Mucosa of descending colon (tissue), 3 donors: ENCODE data around the gene KRTAP23-1. TPM values are rescaled to one million over a fixed set of nuclear protein-coding genes. Genes with fewer than 3 reads are reported as not detected.

Experiments
- ATAC-seq: fragments of 200-7000 bp; cut with Tn5 transposase; one replicate; pipeline ENCODE4 v1.9.1; 2020; ENCODE audit warnings: mild to moderate bottlenecking, moderate library complexity
- DNase-seq, 3 donors: peaks; one replicate each; pipeline ENCODE4 v3.0.0-alpha.2; 2020
- H3K36me3 ChIP-seq: fragments of 200-600 bp; one replicate; pipeline ENCODE4 v1.8.0; 2021; ENCODE audit warnings: low read depth, mild to moderate bottlenecking
- H3K4me1 ChIP-seq: fragments of 200-600 bp; one replicate; pipeline ENCODE4 v1.8.0; 2021; ENCODE audit warnings: low read depth, mild to moderate bottlenecking
- H3K4me3 ChIP-seq: fragments of 200-600 bp; one replicate; pipeline ENCODE4 v1.8.0; 2021; ENCODE audit warnings: mild to moderate bottlenecking
- H3K9me3 ChIP-seq: fragments of 200-600 bp; one replicate; pipeline ENCODE4 v1.8.0; 2021; ENCODE audit warnings: mild to moderate bottlenecking
- intact Hi-C, 2 donors: fragments of 100-400 bp; cut with DNase I in 1 of 2; cut with micrococcal nuclease in 1 of 2; formaldehyde crosslinking; loops; one replicate each; pipeline versions ENCODE4 v1.11.0 to v1.11.1; 2022; cut with DNase I, micrococcal nuclease
- total RNA-seq, 3 donors: library from RNA; stranded (reverse); fragmentation: NEBNext Ultra II Directional in 2 of 3; extraction: Animal tissue kit (Norgen Biotek cat#: 25700) in 2 of 3; gene quantifications; one replicate each; pipeline versions ENCODE4 v1.2.1 to v1.2.4, GENCODE V29; 2021 to 2023
- TF ChIP-seq, protein P1 (sequence below): fragments of 200-600 bp; IDR thresholded peaks from one replicate; pipeline ENCODE4 v1.8.0; 2022; ENCODE audit warnings: antibody characterized with exemption, mild to moderate bottlenecking
- donor health status: DM: no; HTN: no; CAD: no; lungs with moderate emphysema.
- donor health status: DM: no; HTN: no; CAD: no.
- donor health status: DM: no; HTN: yes; CAD: no.

KRTAP23-1 gene
- total RNA-seq, 3 donors from 2014 or later: not detected

DNA sequence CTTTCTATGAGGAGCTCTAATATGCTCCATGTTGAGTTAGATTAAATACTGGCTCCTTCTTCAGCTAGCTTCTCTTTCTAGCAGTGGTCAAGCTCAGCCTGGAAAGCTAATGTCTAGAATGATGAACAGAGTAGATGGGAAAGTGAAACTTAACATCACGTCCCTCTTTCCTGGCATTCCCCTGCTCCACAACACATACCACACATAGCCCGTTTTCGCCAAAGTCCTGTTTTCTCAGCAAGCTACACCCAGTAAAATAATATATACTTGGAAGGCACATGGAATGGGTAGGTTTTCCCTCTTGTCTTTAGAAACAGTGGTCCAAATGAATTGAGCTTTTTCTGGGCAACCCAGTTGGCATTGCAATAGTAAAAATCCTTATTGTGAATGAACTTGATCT lies 14.7 kb downstream of the KRTAP23-1 start:
- Histone ChIP-seq H3K4me1 (no peaks in the 10 kb centered on the region), H3K4me3 (no peak overlapping the region), H3K36me3 (no peaks in the 10 kb centered on the region), H3K9me3 (no peaks in the 10 kb centered on the region)
- DNase-seq (no peak), ATAC-seq (no peak)
- intact Hi-C loops: no loop called here
- TF ChIP-seq, protein P1, sequence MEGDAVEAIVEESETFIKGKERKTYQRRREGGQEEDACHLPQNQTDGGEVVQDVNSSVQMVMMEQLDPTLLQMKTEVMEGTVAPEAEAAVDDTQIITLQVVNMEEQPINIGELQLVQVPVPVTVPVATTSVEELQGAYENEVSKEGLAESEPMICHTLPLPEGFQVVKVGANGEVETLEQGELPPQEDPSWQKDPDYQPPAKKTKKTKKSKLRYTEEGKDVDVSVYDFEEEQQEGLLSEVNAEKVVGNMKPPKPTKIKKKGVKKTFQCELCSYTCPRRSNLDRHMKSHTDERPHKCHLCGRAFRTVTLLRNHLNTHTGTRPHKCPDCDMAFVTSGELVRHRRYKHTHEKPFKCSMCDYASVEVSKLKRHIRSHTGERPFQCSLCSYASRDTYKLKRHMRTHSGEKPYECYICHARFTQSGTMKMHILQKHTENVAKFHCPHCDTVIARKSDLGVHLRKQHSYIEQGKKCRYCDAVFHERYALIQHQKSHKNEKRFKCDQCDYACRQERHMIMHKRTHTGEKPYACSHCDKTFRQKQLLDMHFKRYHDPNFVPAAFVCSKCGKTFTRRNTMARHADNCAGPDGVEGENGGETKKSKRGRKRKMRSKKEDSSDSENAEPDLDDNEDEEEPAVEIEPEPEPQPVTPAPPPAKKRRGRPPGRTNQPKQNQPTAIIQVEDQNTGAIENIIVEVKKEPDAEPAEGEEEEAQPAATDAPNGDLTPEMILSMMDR: no peak

DNA sequence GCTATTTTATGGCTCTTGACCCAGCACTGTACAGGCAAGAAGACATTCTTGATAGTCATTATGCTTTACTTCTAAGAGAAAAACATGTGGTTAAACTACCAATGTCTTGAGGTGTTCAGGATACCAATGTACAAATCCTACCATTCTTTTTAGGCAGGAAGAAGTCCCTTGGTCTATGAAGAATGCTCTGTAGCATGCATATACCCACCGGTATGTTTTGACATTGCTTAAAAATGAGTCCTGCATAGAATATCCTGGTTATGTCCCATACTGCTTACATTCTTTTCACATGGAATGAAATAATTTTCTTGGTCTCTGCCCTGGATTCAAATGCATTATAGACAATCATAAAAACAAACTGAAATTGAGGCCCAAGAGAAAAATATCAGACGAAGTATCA lies 15.7 kb downstream of the KRTAP23-1 start:
- no peak for DNase-seq
- H3K4me1 ChIP-seq: no peaks in the 10 kb centered on the region
- TF ChIP-seq, protein P1: no peak
- ATAC-seq: no peak
- no peaks in the 10 kb centered on the region for H3K9me3 ChIP-seq
- intact Hi-C loops: no loop called here
- no peaks in the 10 kb centered on the region for H3K36me3 ChIP-seq
- H3K4me3 ChIP-seq: no peak overlapping the region

DNA sequence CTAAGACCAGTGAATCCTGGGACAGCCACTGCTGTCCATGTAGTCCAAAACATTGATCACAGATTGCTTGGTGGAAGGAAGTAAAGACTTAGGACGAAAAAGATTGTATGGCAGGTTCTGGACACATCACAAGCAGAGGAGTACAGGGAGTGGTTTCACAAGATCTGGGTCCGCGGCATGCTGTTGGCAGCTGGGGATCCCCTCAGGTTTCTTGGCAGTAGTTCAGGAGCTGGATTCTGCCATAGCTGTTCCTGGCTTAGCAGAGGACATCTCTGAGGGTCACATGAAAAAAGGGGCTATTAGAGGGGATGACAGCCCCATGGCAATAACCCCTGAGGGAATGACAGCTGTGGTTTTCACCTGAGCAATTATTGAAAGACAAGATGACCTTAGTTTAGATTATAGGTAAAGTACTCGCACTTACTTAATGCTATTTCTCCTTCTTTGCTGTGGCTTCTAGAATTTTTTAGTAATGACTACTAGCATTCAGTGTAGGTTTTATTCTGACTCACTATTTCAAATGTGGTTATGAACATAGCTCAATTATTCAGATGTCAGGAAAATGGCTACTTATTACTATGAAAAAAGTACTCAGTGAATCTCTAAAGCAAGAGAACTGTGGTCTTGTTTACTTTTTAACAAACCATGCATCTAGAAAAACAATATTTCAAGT lies 19.1 kb downstream of the KRTAP23-1 start:
- Histone ChIP-seq H3K4me3 (no peak overlapping the region), H3K9me3 (peaks cover 10% of the 10 kb centered on the region), H3K4me1 (no peaks in the 10 kb centered on the region), H3K36me3 (no peaks in the 10 kb centered on the region)
- ATAC-seq (no peak), DNase-seq (no peak)
- TF ChIP-seq, protein P1: no peak
- intact Hi-C loops: no loop called here

DNA sequence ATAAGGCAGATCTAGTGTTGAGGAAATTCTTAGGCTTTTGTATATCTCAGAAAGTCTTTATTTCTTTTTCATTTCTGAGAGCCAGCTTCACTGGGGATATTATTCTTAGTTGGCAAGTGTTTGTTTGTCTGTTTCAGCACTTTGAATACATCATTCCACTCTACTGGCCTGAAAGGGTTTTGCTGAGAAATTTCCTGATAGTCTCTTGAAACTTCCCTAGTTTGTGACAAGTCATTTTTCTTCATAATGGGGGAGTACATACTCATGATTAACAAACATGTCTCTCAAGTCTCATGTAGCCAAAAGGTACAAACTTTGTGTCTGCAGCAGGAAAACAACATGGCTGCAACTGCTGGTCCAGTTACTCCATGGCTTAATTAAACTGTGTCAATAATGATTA lies 22.0 kb downstream of the KRTAP23-1 start:
- intact Hi-C loops: no loop called here
- Histone ChIP-seq H3K4me1 (no peaks in the 10 kb centered on the region), H3K9me3 (peaks cover 10% of the 10 kb centered on the region), H3K4me3 (no peak overlapping the region), H3K36me3 (no peaks in the 10 kb centered on the region)
- no peak for DNase-seq
- no peak for ATAC-seq
- TF ChIP-seq, protein P1: no peak

DNA sequence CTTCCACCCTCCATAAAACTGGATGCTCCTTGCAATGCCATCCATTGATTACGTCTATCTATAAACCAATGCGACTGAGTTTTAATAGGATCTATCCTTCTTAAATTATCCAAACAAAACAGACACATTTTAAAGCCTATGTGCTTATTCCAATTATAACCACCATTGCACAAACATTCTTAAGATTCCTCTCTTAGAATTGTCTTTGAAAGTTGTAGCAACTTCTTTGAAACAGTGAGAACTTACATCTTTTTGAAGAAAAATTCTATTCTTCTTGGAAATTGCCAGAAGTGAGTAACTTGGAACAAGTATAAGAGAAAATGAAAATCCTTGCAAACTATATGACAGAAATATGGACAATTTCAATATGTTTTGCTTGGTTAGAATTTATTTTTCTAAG lies 28.2 kb downstream of the KRTAP23-1 start, which contains the start of gene KRTAP26-1:
KRTAP26-1 (minus strand) TSS at position 101 of the 400 bp plus-strand sequence. CDS start 280 bp downstream, outside the sequence.
- no peak for ATAC-seq
- TF ChIP-seq, protein P1: no peak
- no peak within 1 kb of the TSS for H3K4me3 ChIP-seq
- H3K36me3 ChIP-seq: no peaks in the 10 kb centered on the region
- DNase-seq: no peak
- intact Hi-C loops: no loop called here
- H3K4me1 ChIP-seq: no peaks in the 10 kb centered on the region
- no peaks in the 10 kb centered on the region for H3K9me3 ChIP-seq

DNA sequence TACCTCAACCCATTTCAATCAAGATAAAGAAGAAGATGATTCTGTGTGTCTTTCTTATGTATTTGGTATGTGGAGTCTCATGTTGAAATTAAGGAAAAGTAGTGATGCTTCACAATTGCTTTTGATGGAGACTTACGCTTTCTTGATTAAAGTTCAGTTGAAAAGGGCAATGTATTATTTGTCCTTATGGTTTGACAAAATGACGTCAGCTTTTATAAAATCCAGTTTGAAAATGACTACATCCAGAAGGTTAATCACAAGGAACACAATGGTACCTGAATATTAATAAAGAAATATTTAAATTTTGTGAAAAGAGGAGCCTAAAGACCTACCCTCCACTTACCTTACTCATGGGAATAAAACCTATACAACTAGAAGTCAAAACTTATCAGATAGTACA lies 32.7 kb downstream of the KRTAP23-1 start:
- Histone ChIP-seq H3K36me3 (no peaks in the 10 kb centered on the region), H3K9me3 (no peaks in the 10 kb centered on the region), H3K4me1 (no peaks in the 10 kb centered on the region), H3K4me3 (no peak overlapping the region)
- DNase-seq (no peak), ATAC-seq (no peak)
- intact Hi-C loops: no loop called here
- TF ChIP-seq, protein P1: no peak
